ENCODE results near the gene PNPLA2. TPM values are rescaled to one million over a fixed set of nuclear protein-coding genes. Genes with fewer than 3 reads are reported as not detected.
A peak's percentile ranks its signal among the peaks of the same experiment; 100 is the strongest.

Gene PNPLA2
- total RNA-seq, 1 experiment from 2014 or later = 66.5 TPM

- peak; percentile 43; the same call in 1 of the 2 replicates for TF ChIP-seq PRDM15 (CRISPR knock-in tag; IDR thresholded peaks at IDR 0.05)
- TF ChIP-seq ATF1 (CRISPR knock-in tag; IDR thresholded peaks at IDR 0.05) = 0 out of 2 replicates have a peak, but pooled peaks have one; percentile 45
- no peak for TF ChIP-seq MLX (CRISPR knock-in tag; IDR thresholded peaks at IDR 0.05)
- no peak for TF ChIP-seq NR1H2 (CRISPR knock-in tag; IDR thresholded peaks at IDR 0.05)
- 0 out of 2 replicates have a peak, but pooled peaks have one; percentile 20 for TF ChIP-seq ZNF121 (CRISPR knock-in tag; IDR thresholded peaks at IDR 0.05)
- no peak for TF ChIP-seq ZNF281 (CRISPR knock-in tag; IDR thresholded peaks at IDR 0.05)
- TF ChIP-seq ATF3 (CRISPR knock-in tag; conservative IDR thresholded peaks at IDR 0.05) = no peak
- no peak for TF ChIP-seq ZNF416 (CRISPR knock-in tag; IDR thresholded peaks at IDR 0.05)
- TF ChIP-seq TEAD4 (CRISPR knock-in tag; IDR thresholded peaks at IDR 0.05) = no peak
- TF ChIP-seq ESRRA (CRISPR knock-in tag; IDR thresholded peaks at IDR 0.05; ENCODE audit: borderline replicate concordance) = no peak
- no peak for TF ChIP-seq ATF2 (CRISPR knock-in tag; IDR thresholded peaks at IDR 0.05; ENCODE audit: borderline replicate concordance, low read depth)
- peak; percentile 69; the same call in 1 of the 2 replicates for TF ChIP-seq E2F1 (CRISPR knock-in tag; IDR thresholded peaks at IDR 0.05)
- TF ChIP-seq JUN (CRISPR knock-in tag; IDR thresholded peaks at IDR 0.05) = no peak
- TF ChIP-seq ERG (CRISPR knock-in tag; IDR thresholded peaks at IDR 0.05) = no peak
- no peak for TF ChIP-seq E2F5 (CRISPR knock-in tag; IDR thresholded peaks at IDR 0.05)
- no peak for TF ChIP-seq MYBL2 (CRISPR knock-in tag; IDR thresholded peaks at IDR 0.05)
- no peak for TF ChIP-seq ZNF138 (CRISPR knock-in tag; conservative IDR thresholded peaks at IDR 0.05)
- TF ChIP-seq E2F4 (CRISPR knock-in tag; IDR thresholded peaks at IDR 0.05; ENCODE audit: borderline replicate concordance, low read depth) = no peak
- no peak for TF ChIP-seq ZNF512 (CRISPR knock-in tag; IDR thresholded peaks at IDR 0.05; ENCODE audit: borderline replicate concordance)
- no peak for TF ChIP-seq KAT7 (CRISPR knock-in tag; IDR thresholded peaks at IDR 0.05; ENCODE audit: borderline replicate concordance)
- no peak for TF ChIP-seq SMAD4 (CRISPR knock-in tag; IDR thresholded peaks at IDR 0.05)
- no peak for TF ChIP-seq FOXK1 (CRISPR knock-in tag; IDR thresholded peaks at IDR 0.05)
Observed at GRCh38 chr11:830295-831117, 11.8 kb downstream of the PNPLA2 start (continued).
